HG03558 (cell line): ENCODE measurements around the gene CYB5RL.
"Not testable (repeated sequence)": the region's sequence is repeated elsewhere in the genome, so short reads cannot be mapped to it uniquely, and the experiment has no call there.

ENCODE experiments used
- ATAC-seq: cut with Tn5 transposase; IDR thresholded peaks from one replicate; pipeline ENCODE4 v1.9.1; 2021; ENCODE audit warnings: moderate number of reproducible peaks; ENCODE audit not compliant: unreplicated experiment; ENCODE audit errors: extremely low read depth

The CYB5RL gene

GRCh38 chr1:54199765-54200518 is at the start of gene CYB5RL, which contains the start of gene MRPL37:
Gene CYB5RL, minus strand, starts transcription at chr1:54200030. Its CDS starts 4,414 bp downstream, at chr1:54195616.
Gene MRPL37, plus strand, starts transcription at chr1:54200167. Its CDS starts 77 bp downstream, at chr1:54200244.
- peak; percentile 79 for ATAC-seq

- no peak for ATAC-seq
These were observed 49.1 kb upstream of the CYB5RL start for GRCh38 chr1:54248966-54249365.

GRCh38 chr1:54247863-54248515 is 48.2 kb upstream of the CYB5RL start:
- no peak for ATAC-seq

- no peak for ATAC-seq
These were observed 46.4 kb upstream of the CYB5RL start for GRCh38 chr1:54246116-54246721.

- ATAC-seq: no peak
These were observed 45.7 kb upstream of the CYB5RL start for GRCh38 chr1:54245501-54245900.

- ATAC-seq: no peak
These were observed 44.8 kb upstream of the CYB5RL start for GRCh38 chr1:54244655-54245054.

GRCh38 chr1:54243022-54243421 is 43.2 kb upstream of the CYB5RL start:
- no peak for ATAC-seq

GRCh38 chr1:54241364-54241763 is 41.5 kb upstream of the CYB5RL start:
- ATAC-seq: no peak

GRCh38 chr1:54240741-54241335 is 41.0 kb upstream of the CYB5RL start:
- ATAC-seq: no peak

GRCh38 chr1:54239631-54240031 is 39.8 kb upstream of the CYB5RL start:
- no peak for ATAC-seq

GRCh38 chr1:54239035-54239383 is 39.2 kb upstream of the CYB5RL start:
- ATAC-seq: no peak

- ATAC-seq: no peak
These were observed 38.7 kb upstream of the CYB5RL start for GRCh38 chr1:54238353-54239034.

GRCh38 chr1:54237586-54237985 is 37.8 kb upstream of the CYB5RL start:
- no peak for ATAC-seq

- no peak for ATAC-seq
These were observed 34.5 kb upstream of the CYB5RL start for GRCh38 chr1:54234284-54234683.

GRCh38 chr1:54233196-54233595 is 33.4 kb upstream of the CYB5RL start:
- not testable (repeated sequence) for ATAC-seq

GRCh38 chr1:54230507-54231339 is 30.9 kb upstream of the CYB5RL start:
- no peak for ATAC-seq

GRCh38 chr1:54229281-54229891 is 29.6 kb upstream of the CYB5RL start:
- ATAC-seq: no peak

- no peak for ATAC-seq
These were observed 28.8 kb upstream of the CYB5RL start for GRCh38 chr1:54228638-54229079.

GRCh38 chr1:54227891-54228310 is 28.1 kb upstream of the CYB5RL start:
- no peak for ATAC-seq
